ENCODE results near the gene KAZN. TPM values are rescaled to one million over a fixed set of nuclear protein-coding genes. Genes with fewer than 3 reads are reported as not detected.

The KAZN gene
- total RNA-seq, 1 donor: 3.9 TPM

DNA sequence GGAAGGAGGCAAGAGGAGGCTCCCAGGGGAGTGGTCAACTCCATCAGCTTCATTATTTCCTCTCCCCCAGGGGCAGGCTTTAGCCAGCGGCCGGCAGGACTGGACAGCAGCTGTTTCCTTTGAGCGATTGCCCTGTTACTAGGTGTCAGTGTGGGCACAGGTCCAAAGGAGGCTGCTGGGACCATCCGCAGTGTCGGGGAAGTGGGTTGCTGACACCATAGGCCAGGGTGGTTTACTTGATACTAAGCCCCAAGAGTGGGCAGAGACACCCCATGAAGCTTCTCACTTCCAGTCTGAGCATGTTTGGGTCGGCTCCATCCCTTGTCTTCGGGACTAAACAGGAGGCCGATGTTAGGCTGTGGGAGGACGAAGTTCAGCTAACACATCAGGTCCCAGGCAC is 63.6 kb downstream of the KAZN start:
- no peak overlapping the region for H3K4me3 ChIP-seq (ENCODE audit: low read depth, low read length)
- TF ChIP-seq, protein P1, sequence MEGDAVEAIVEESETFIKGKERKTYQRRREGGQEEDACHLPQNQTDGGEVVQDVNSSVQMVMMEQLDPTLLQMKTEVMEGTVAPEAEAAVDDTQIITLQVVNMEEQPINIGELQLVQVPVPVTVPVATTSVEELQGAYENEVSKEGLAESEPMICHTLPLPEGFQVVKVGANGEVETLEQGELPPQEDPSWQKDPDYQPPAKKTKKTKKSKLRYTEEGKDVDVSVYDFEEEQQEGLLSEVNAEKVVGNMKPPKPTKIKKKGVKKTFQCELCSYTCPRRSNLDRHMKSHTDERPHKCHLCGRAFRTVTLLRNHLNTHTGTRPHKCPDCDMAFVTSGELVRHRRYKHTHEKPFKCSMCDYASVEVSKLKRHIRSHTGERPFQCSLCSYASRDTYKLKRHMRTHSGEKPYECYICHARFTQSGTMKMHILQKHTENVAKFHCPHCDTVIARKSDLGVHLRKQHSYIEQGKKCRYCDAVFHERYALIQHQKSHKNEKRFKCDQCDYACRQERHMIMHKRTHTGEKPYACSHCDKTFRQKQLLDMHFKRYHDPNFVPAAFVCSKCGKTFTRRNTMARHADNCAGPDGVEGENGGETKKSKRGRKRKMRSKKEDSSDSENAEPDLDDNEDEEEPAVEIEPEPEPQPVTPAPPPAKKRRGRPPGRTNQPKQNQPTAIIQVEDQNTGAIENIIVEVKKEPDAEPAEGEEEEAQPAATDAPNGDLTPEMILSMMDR (IDR thresholded peaks at IDR 0.05; ENCODE audit: insufficient read depth, low read length): no peak
- no peak for DNase-seq (ENCODE audit: low read depth)

DNA sequence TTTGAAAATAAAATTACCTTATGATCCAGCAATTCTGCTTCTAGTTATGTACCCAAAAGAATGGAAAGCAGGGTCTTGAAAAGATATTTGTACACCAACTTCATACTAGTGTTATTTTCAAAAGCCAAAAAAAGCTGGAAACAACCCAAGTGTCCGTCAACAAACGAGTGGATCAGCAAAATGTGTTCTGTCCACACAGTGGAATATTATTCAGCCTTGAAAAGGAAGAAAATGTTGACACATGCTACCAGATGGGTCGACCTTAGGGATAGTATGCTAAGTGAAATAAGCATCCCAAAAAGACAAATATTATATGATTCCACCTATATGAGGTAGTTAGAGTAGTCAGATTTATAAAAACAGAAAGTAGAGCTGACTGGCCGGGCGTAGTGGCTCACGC is 65.3 kb downstream of the KAZN start:
- H3K4me3 ChIP-seq (ENCODE audit: low read depth, low read length): no peak overlapping the region
- TF ChIP-seq, protein P1 (IDR thresholded peaks at IDR 0.05; ENCODE audit: insufficient read depth, low read length): no peak
- no peak for DNase-seq (ENCODE audit: low read depth)

DNA sequence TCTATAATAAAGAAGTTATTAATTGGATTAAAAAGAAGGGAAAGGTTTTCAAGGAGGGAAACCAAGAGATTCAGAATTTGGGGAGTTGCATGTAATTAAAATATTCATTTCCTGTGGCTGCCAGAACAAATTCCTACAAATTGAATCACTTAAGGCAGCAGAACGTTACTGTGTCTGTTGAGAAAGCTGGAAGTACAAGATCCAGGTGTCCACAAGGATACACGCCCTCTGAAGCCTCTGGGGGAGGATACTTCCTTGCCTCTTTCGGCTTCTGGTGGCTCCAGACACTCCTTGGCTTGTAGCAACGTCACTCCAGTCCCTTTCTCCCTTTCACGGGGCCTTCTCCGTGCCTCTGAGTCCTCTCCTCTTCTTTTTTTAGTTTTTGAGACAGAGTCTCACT is 67.9 kb downstream of the KAZN start:
- TF ChIP-seq, protein P1 (IDR thresholded peaks at IDR 0.05; ENCODE audit: insufficient read depth, low read length): no peak
- no peak for DNase-seq (ENCODE audit: low read depth)
- no peak overlapping the region for H3K4me3 ChIP-seq (ENCODE audit: low read depth, low read length)

DNA sequence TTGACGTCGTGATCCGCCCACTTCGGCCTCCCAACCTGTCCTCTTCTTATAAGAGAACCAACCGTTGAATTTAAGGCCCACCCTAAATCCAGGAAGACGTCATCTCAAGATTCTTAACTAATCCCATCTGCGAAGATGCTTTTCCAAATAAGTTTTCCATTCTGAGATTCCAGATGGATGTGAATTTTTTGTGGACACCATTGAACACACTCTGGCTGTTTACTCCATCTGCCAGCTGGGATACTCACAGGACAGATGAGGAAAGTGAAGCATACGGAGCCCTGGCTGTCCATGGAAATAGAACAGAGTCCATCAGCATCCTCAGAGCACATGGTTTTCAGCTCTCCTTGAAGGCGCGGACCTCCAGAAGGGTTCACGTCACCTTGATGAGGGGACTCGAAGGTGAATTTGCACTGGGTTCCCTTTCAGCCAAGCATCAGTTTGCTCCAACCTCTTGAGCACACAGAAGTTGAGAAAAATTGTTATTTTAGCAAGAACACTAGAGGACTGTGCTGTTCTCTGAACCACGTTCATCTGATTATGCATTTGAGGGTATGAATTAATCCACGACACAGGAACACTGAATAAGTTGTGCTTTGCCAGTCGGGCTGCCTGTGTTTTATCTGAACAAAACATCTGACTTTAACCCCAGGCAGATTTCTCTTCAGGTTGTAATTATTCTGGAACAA is 68.6 kb downstream of the KAZN start:
- H3K4me3 ChIP-seq (ENCODE audit: low read depth, low read length): no peak overlapping the region
- DNase-seq (ENCODE audit: low read depth): no peak
- TF ChIP-seq, protein P1 (IDR thresholded peaks at IDR 0.05; ENCODE audit: insufficient read depth, low read length): no peak

DNA sequence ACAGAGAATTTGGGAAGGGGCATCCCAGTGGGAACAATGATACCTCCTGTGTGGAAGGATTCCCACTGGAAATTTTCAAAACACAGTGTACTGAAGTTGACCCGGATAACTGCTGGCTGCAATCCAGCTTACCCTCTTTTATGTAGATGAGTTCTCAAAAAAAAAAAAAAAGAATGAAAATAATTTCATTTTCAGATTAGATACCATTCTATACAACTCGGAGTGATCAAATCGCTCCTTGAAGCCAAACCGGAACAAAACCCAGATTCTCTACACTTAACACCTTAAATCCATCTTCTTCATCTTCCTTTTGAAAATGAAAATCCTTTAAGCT is 69.1 kb downstream of the KAZN start:
- TF ChIP-seq, protein P1 (IDR thresholded peaks at IDR 0.05; ENCODE audit: insufficient read depth, low read length): no peak
- H3K4me3 ChIP-seq (ENCODE audit: low read depth, low read length): no peak overlapping the region
- no peak for DNase-seq (ENCODE audit: low read depth)

DNA sequence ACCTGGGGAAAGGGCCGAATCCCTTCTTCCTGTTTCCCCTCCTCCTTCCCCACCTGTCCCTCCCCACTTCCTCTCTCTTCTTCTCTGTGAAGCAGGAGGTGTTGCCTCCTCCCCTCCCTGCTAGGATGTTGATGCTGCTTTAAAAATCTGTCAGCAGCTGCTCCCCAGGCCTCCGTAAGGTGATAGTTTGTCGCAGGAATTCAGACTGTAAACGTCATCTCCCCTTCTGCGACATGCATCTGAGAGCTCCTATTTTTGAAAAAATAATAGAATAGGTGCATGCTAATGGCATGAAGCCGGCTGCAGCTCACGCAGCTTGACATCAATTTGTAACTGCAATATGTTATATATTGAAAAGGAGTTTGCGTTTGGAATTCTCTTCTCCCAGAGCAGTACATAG is 70.1 kb downstream of the KAZN start:
- no peak overlapping the region for H3K4me3 ChIP-seq (ENCODE audit: low read depth, low read length)
- TF ChIP-seq, protein P1 (IDR thresholded peaks at IDR 0.05; ENCODE audit: insufficient read depth, low read length): no peak
- no peak for DNase-seq (ENCODE audit: low read depth)

DNA sequence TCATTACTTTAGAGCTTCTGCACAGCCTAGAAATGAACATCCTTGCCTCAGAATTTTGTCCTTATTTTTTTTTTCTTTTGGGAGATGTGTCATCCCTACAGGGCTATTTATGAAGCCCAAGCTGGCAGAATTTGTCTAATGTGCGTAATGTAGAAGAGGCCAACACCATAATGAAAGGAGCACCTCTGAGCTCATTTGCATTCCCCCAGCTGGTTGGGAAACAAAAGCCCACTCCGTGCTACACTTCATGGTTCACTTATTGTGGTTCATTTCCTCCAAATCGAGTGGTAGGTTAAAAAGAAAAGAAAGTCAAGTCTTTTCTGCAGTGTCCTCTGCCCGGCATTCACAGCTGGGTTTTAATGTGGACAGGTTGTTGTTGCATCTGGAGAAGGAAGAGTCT is 73.5 kb downstream of the KAZN start:
- TF ChIP-seq, protein P1 (IDR thresholded peaks at IDR 0.05; ENCODE audit: insufficient read depth, low read length): no peak
- H3K4me3 ChIP-seq (ENCODE audit: low read depth, low read length): no peak overlapping the region
- no peak for DNase-seq (ENCODE audit: low read depth)

All from fibroblast of the aortic adventitia (primary cell).